Testis (tissue), 2 donors: ENCODE results near the gene SUFU.

ENCODE experiments used
- CTCF ChIP-seq, 3 experiments: fragments of 450-650 bp in 2 of 3; fragments of 200-600 bp in 1 of 3; sonication (generic) in 1 of 3; IDR thresholded peaks; one replicate each; pipeline ENCODE4 v1.5.1; 2016 to 2019; ENCODE audit warnings: antibody characterized with exemption in 3 of 3, mild to moderate bottlenecking in 2 of 3, moderate library complexity in 1 of 3
- POLR2A ChIP-seq: fragments of 450-650 bp; IDR thresholded peaks from one replicate; pipeline ENCODE4 v1.6.1; 2017; ENCODE audit warnings: antibody characterized with exemption, mild to moderate bottlenecking, moderate library complexity

DNA sequence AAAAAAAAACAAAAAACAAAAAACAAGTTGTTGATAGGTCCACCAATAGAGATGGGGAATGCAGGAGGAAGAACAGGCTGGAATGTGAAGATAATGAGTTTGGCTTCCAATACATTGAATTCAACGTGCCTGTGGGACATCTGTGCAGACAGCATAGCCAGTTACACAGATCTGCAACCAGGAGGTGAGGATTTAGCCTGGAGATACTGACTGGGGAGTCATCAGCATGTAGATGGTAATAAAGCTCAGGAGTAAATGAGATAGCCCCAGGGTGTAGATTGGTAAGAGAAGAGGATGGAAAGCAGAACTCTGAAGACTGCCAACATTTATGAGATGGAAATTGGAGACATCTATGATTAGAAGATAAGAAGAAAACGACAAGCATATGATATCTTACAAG is 135.8 kb downstream of the SUFU start:
- TF ChIP-seq POLR2A = no peak
- TF ChIP-seq CTCF (IDR thresholded peaks at IDR 0.05) = no peak
